ENCODE data around the gene CDYL.
"Not testable (repeated sequence)": the region's sequence is repeated elsewhere in the genome, so short reads cannot be mapped to it uniquely, and the experiment has no call there.

CDYL gene

GRCh38 chr6:4840169-4840568 is 64.0 kb downstream of the CDYL start:
- TF ChIP-seq, protein P1, sequence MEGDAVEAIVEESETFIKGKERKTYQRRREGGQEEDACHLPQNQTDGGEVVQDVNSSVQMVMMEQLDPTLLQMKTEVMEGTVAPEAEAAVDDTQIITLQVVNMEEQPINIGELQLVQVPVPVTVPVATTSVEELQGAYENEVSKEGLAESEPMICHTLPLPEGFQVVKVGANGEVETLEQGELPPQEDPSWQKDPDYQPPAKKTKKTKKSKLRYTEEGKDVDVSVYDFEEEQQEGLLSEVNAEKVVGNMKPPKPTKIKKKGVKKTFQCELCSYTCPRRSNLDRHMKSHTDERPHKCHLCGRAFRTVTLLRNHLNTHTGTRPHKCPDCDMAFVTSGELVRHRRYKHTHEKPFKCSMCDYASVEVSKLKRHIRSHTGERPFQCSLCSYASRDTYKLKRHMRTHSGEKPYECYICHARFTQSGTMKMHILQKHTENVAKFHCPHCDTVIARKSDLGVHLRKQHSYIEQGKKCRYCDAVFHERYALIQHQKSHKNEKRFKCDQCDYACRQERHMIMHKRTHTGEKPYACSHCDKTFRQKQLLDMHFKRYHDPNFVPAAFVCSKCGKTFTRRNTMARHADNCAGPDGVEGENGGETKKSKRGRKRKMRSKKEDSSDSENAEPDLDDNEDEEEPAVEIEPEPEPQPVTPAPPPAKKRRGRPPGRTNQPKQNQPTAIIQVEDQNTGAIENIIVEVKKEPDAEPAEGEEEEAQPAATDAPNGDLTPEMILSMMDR (IDR thresholded peaks at IDR 0.05; ENCODE audit: extremely low read depth, missing control alignments): no peak
- DNase-seq (ENCODE audit: low spot score): no peak

DNA sequence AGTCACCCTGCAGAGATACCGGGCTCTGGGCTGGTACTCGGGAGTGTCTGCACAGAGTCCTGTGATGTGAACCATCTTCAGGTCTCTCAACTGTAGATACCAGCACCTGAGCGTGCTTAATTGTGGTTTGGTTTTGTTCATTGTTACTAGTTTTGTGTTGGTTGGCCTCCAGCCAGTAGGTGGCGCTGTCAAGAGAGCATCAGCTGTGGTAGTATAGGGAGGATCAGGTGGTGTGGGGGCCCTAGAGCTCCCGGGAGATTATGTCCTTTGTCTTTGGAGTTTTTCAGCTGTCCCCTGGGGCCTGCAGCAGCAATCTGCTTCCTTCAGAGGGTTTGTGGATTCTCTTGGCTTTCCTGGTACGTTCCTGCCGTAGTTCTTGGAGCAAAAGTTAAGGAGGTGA is 67.9 kb downstream of the CDYL start:
- TF ChIP-seq, protein P1 (IDR thresholded peaks at IDR 0.05; ENCODE audit: extremely low read depth, missing control alignments): peak; percentile 4
- no peak for DNase-seq (ENCODE audit: low spot score)

GRCh38 chr6:4846387-4846786 is 70.2 kb downstream of the CDYL start:
- no peak for DNase-seq (ENCODE audit: low spot score)

GRCh38 chr6:4848382-4849068 is 72.3 kb downstream of the CDYL start:
- peak; percentile 21 for DNase-seq (ENCODE audit: low spot score)
- TF ChIP-seq, protein P1 (IDR thresholded peaks at IDR 0.05; ENCODE audit: extremely low read depth, missing control alignments): peak; percentile 51

More at GRCh38 chr6:4846387-4846786, 70.2 kb downstream of the CDYL start:
- TF ChIP-seq, protein P1 (IDR thresholded peaks at IDR 0.05; ENCODE audit: extremely low read depth, missing control alignments): no peak

GRCh38 chr6:4849226-4850022 is 73.2 kb downstream of the CDYL start:
- TF ChIP-seq, protein P1 (IDR thresholded peaks at IDR 0.05; ENCODE audit: extremely low read depth, missing control alignments): no peak
- DNase-seq (ENCODE audit: low spot score): no peak

- TF ChIP-seq, protein P1 (IDR thresholded peaks at IDR 0.05; ENCODE audit: extremely low read depth, missing control alignments): no peak
- DNase-seq (ENCODE audit: low spot score): no peak
Observed at GRCh38 chr6:4851035-4851434, 74.8 kb downstream of the CDYL start.

- not testable (repeated sequence) for DNase-seq (ENCODE audit: low spot score)
Observed at GRCh38 chr6:4852186-4852585, 76.0 kb downstream of the CDYL start.

Measured in GM20000 (cell line).